Stimulated activated CD4-positive, alpha-beta T cell treated with anti-CD3 and anti-CD28 coated beads, Interleukin-1b, Interleukin-23, amount 100 ng/mL, for 24 hours (primary cell): ENCODE data around the gene UGT1A10.

Experiments
- DNase-seq, 4 experiments: peaks; one replicate each; pipeline ENCODE4 v3.0.0-alpha.2; 2020; ENCODE audit warnings: low read depth in 4 of 4, low spot score in 1 of 4

The UGT1A10 gene

GRCh38 chr2:233768076-233768475 is 131.8 kb downstream of the UGT1A10 start:
- DNase-seq = no peak

- DNase-seq = no peak
These were observed 133.0 kb downstream of the UGT1A10 start for GRCh38 chr2:233769260-233769659.

- DNase-seq = no peak
These were observed 135.9 kb downstream of the UGT1A10 start for GRCh38 chr2:233772153-233772552.

- no peak for DNase-seq
These were observed 136.3 kb downstream of the UGT1A10 start for GRCh38 chr2:233772583-233772982.

- DNase-seq = no peak
These were observed 137.6 kb downstream of the UGT1A10 start for GRCh38 chr2:233773854-233774253.

- no peak for DNase-seq
These were observed 139.2 kb downstream of the UGT1A10 start for GRCh38 chr2:233775414-233775813.

- DNase-seq = no peak
These were observed 141.8 kb downstream of the UGT1A10 start, which contains the start of gene MROH2A for GRCh38 chr2:233778030-233778429. MROH2A (plus strand) TSS chr2:233778330; CDS start chr2:233779359, 1,029 bp downstream.

GRCh38 chr2:233779722-233780121 is 143.5 kb downstream of the UGT1A10 start:
- DNase-seq = no peak

- no peak for DNase-seq
These were observed 144.5 kb downstream of the UGT1A10 start for GRCh38 chr2:233780771-233781170.

GRCh38 chr2:233789554-233789953 is 153.3 kb downstream of the UGT1A10 start:
- no peak for DNase-seq

- DNase-seq = no peak
These were observed 155.1 kb downstream of the UGT1A10 start for GRCh38 chr2:233791151-233791882.

GRCh38 chr2:233791883-233792329 is 155.7 kb downstream of the UGT1A10 start:
- no peak for DNase-seq

GRCh38 chr2:233792720-233793119 is 156.5 kb downstream of the UGT1A10 start:
- no peak for DNase-seq

- DNase-seq = no peak
These were observed 157.3 kb downstream of the UGT1A10 start for GRCh38 chr2:233793465-233794127.

- DNase-seq = no peak
These were observed 157.9 kb downstream of the UGT1A10 start for GRCh38 chr2:233794128-233794658.

GRCh38 chr2:233795735-233796171 is 159.5 kb downstream of the UGT1A10 start:
- no peak for DNase-seq

- no peak for DNase-seq
These were observed 160.0 kb downstream of the UGT1A10 start for GRCh38 chr2:233796254-233796653.

- DNase-seq = no peak
These were observed 162.3 kb downstream of the UGT1A10 start for GRCh38 chr2:233798335-233799086.

GRCh38 chr2:233799087-233799665 is 162.9 kb downstream of the UGT1A10 start:
- DNase-seq = no peak

- no peak for DNase-seq
These were observed 163.5 kb downstream of the UGT1A10 start for GRCh38 chr2:233799716-233800115.

- DNase-seq = no peak
These were observed 164.0 kb downstream of the UGT1A10 start for GRCh38 chr2:233800208-233800607.
